SKM-1 treated with dmso at 0.1 percent for 144 hours (cell line): Measurements from ENCODE around the gene TSC22D2.

Source experiments
- DNase-seq: peaks from one replicate; lab custom pipeline; 2025; ENCODE audit not compliant: unreplicated experiment; lab: John Stamatoyannopoulos, UW

The TSC22D2 gene

DNA sequence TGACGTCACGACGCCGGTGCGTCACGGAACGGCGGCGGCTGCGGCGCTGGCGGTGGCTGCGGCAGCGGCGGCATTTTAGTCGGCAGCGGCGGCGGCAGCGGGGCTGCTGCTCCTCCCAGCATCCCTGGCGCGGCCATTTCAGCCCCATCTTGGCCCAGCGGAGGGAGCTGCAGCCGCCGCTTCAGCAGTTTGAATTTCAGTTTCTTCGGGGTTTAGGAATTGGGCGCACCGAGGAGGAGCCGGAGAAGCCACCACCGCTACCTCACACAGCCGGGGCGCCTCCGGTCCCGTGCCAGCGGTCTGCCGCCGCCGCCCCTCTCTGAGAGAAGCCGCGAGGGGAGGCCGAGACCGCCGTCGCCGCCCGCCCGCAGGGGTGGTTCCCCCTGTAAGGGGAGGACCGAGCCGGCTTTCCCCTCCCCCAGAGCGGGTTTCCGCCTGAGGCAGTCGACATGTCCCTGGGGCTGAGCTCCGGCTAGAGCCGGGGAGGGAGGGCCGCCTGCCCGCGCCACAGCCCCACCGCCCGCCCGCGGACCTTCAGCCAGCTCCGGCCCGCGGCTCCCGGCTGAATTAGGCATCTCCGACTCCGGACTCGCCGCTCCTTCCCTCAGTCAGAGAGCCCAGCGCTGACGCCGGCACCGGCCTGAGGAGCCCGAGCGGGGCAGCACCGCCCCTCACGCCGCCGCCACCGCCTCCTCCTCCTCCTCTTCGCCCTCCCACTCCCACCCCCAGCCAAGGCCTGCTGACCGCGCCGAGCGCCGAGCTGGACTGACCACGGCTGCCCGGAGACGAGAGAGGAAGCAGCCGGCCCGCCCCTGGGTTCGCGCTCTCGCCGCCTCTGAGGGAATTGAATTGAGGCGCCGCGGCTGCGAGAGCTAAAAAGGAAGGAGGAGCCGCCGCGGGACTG, at the start of gene TSC22D2:
TSS of gene TSC22D2 (plus strand) at position 78 of the 904 bp plus-strand sequence. CDS start 1,053 bp downstream, outside the sequence.
- peak; percentile 85 for DNase-seq

DNA sequence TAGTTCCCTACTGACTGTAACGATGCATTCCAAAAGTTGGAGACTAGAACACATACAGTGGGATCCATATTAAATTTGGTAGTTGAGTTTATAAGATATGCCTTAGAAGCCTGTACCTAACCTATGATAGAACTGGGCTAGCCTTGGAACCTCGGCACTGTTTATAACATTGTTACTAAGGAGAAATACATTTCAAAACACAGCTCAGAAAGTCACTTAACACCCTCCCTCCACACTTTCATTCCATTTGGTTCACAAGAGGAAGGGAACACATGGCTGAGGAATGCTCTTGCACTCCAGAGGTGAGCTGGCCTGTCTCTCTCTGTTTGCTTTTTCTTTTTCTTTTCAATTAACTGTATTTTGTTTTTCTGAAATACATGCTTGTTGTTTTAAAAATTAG, 48.7 kb upstream of the TSC22D2 start:
- no peak for DNase-seq

DNA sequence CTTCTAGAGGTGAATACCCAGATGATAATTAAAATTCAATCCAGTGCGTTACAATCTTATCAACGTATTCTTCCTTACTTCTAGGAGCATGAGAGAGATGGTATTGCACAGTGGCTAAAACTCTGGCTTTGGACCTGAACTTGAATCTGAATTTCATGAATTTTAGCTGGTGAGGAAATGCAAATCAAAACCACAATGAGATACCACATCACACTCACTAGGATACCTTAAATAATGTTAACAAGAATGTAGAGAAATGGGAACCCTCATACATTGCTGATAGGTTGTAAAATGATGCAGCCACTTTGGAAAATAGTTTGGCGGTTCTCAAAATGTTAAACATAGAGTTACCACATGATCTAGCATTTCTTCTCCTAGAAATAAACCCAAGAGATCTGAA, 47.1 kb upstream of the TSC22D2 start:
- no peak for DNase-seq

DNA sequence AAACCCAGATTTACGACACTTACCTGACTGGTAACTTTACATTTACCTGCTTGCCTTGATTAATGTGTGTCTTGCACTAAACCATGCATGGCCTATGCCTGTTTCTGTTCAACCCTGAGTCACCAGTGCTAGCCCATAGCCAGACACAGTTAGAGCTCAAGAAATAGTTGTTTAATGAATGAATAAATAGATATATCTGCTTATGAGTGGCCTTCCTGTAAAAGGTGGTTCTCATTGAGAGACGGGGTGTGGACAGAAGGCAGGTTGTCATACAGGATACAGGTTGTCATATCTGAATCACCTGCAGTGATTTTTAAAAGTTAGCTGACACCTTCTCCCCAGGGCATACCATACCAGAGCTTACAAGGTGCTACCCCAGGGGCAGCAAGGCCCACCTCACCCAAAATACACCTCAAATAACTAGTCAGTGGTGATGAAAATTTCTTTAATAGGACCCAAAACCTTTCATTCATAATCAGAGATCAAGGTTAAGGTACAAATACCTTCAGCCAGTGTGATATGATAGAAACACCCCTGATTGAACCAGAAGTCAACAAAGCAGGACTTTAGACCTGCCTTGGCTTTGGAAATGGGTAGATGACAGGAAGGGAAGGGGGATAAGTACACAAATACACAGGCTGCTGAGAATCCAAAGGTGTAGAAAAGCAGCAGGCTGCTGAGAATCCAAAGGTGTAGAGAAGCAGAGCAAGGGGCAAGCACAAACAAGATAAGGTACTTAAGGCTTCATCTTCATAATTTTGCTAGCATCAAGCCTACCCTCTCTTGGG, 45.4 kb upstream of the TSC22D2 start:
- DNase-seq = no peak

DNA sequence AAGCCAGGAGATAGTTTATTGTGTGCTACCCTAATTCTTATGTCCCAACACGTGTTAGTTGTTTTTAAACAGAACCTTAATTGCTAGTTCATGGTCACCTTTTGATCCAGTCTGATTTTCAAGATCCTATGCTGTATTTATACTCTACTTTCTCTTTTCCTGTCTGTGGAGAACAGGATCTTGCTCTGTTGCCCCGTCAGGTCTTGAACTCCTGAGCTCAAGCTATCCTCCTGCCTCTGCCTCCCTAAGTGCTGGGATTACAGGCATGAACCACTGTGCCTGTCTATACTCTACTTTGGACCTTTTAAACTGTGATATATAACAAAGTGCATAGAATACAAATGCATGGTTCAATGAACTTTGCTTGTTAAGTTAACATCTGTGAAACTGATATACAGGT, 44.7 kb upstream of the TSC22D2 start:
- DNase-seq = no peak

DNA sequence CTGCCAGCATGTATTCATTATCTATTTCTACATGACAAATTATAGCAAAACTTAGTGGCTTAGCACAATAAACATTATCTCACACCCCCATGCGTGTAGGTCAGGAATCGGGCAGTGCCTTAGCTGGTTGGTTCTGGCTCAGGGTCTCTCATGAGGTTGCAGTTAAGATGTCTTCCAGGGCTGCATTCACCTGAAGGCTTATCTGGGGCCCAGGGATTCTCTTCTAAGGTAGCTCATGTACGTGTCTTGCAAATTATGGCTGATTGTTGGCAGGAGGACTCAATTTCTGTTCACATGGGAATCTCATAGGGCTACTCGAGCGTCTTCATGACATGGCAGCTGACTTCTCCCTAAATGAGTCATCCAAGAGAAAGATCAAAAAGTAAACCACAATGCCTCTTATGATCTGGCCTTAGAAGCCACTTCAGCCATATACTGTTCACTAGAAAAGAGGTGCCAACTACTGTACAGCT, 42.9 kb upstream of the TSC22D2 start:
- DNase-seq = no peak

DNA sequence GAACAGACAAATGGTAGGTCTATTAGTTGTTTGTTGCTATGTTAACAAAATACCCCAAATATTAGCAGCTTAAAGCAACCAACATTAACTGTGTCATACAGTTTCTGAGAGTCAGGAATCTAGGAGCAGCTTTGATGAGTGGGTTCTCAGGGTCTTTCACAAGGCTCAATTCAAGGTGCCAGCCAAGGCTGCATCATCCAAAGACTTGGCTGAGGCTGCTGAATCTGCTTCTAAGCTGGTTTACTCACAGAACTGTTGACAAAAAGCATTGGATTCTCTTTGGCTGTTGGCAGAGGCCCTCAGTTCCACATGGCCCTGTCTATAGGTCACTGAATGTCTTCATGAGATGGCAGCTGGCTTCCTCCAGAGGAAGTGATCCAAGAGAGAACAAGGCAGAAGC, 40.3 kb upstream of the TSC22D2 start:
- no peak for DNase-seq

DNA sequence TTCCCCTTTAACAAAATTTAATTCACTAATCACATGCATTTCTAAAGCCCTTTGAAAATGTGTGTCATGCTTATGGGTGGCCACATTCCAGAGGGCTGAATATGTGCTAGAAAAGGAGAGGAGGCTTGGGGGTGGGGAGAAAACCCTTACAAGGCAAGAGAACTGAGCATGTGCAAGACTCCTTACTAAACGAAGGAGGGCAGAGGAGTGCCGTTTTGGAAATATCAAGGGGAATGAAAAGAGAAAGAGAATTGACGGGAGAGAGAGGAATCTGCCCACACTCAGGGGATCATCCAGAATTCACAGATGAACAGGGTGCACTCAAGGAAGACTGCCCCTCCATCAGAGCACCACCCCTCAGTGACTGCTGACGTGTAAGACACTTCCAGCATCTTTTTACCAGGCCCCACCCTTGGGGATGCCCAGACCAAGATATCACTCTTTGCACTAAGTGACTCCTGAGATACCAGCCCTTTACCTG, 37.9 kb upstream of the TSC22D2 start:
- no peak for DNase-seq

DNA sequence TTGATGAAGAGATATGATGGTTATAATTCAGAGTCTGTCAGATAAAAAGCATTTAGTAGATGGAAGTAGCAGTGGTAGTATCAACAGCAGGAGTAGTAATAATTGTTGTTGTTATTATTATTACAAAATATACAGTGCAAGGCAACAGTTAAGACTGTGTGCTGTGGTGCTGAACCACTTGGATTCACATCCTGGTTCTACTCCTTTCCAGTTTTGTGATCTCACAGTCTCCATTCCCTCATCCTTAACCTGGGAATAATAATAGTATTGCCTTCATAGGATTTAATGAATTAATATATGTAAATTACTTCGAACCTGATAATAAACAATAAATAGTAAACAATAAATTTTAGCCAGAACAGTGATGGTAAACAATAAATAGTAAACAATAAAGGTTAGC, 37.1 kb upstream of the TSC22D2 start:
- DNase-seq = no peak

DNA sequence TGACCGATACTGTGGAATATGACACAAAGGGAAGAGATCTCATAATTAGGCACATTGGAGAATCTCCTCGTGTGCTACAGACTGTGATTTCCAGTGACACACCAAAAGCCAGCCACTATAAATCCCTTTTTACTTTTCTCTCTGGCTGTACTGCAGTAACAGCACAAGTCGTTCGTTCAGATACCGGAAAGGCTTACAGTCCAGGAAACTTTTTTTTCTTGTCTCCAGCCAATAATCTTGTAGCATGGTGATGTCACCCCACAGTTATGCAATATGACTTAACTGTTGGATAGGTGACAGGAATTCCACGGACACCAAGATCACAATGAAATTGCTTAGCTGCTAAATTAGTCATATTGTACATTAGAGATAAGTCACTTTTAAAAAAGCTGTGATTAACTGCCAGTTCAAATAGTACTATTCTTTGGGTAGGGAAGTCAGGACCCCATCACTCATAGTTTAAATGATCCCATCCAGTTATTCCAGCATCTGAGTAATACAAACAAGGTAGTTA, 36.3 kb upstream of the TSC22D2 start:
- no peak for DNase-seq

DNA sequence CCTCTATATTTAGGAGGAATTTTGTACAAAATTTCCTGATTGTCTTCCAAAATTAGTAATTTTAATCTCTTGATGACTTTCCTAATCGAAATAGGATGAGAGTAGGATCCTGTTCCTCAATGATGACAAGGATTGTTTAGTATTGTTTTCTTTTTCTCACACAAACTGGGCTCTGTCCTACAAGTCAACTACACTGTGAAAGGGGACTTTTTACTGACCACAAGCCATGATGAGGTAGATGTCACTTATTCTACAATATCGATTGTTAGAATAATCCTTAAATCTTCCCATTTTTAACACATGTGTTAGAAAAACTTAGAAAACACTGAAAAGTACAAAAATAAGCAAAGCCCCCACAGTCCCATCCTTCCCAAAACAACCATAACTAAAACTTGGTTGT, 35.8 kb upstream of the TSC22D2 start:
- DNase-seq = no peak

DNA sequence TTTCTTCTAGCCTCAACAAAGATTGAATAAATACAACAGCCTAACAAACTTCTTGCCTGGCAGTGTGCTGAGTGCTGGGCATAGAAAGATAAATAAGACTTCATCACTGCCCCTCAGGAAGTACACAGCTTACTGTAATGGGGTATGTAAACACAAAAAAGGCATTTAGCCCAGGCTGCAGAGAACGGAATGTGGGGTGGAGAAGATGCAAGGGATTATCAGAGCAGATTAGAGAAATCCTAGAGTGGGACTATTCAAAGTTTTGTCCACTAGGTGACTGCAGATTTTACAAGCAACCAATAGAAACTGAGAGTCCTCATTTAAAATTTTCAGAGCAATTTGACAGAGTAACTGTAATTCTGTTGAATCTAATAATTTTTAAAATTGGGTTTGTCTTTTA, 35.4 kb upstream of the TSC22D2 start:
- no peak for DNase-seq

DNA sequence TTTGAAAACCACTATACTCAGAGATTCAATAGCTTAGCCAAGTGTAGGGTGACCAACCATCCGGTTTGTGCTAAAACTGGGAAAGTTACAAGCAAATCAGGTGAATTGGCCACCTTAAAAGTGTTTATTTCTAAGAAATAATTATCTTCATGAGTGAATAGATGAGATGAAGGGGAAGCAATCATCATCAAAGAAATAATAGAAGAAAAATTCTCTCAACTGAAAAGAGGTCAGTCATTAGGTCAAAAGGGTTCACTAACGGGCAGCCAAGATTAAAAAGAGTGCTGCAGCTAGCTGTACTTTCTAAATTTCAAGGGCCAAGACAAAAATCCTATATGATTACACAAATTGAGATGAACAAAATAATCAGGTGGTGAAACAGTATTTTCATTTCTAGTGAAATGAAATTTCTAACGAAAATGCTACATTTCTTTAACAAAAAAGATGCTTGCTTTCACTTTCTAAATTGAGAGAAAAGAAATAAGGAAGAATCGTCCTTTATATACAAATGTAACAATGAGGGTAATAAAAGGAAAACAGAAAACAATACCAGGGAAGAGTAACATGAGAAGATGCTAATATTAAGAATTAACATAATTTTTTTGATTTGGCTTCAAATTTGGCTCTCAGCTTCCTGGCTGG, 34.7 kb upstream of the TSC22D2 start:
- DNase-seq = no peak

DNA sequence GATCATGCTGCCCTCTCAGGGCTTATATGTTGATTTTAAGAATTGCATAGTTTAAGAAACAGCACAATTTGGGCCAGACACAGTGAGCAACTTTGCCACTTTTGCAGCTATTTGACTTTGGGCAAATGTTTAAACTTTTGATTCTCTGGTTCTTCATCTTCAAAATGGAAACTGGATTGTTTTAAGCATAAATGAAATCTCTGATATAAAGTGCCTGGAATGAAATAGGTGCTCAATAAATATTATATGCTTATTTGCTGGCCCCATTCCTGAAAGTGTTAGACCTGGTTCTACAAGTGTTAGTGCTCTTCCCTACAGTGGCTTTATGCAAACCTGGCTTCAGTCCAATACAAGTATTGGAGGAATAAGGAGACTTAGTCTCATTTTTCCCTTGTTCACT, 33.1 kb upstream of the TSC22D2 start:
- no peak for DNase-seq

DNA sequence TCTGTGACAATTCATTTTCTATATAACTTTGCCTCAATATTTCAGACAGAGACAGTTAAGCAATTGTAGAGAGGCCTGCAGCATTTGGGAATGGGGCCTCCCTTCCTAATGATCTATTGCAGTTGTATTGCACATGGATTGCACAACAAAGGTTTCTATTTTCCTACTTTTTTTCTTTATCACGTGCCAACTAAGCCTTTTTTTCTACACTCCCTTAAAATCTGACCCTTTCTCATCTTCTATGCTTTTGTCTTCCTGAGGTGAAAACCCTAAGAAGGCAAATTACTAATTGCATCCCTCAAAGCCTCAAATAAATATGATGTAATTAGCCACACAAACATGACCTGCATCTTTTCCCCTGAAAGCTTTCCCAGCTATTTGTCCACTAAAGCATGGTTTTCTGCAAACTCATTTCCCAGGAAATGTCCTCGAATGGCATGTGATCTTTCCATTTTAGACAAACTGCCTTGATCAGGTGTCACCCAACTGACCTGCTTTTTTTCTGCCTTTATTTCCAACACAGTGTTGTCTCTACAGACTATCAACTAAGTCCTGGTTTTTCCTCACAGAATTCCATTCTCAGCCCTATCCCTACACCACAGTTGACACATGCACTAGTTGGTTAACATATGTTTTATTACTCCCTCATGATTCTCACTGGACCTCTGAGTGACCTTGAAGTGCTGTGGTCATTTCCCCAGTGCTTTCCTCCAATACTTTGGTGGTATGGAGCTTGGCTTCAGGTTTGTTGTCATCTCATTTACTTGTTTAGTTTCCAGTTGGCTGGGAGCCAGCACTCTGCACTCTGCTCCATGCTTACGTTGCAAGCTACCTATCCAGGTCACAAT, 31.9 kb upstream of the TSC22D2 start:
- DNase-seq = no peak

DNA sequence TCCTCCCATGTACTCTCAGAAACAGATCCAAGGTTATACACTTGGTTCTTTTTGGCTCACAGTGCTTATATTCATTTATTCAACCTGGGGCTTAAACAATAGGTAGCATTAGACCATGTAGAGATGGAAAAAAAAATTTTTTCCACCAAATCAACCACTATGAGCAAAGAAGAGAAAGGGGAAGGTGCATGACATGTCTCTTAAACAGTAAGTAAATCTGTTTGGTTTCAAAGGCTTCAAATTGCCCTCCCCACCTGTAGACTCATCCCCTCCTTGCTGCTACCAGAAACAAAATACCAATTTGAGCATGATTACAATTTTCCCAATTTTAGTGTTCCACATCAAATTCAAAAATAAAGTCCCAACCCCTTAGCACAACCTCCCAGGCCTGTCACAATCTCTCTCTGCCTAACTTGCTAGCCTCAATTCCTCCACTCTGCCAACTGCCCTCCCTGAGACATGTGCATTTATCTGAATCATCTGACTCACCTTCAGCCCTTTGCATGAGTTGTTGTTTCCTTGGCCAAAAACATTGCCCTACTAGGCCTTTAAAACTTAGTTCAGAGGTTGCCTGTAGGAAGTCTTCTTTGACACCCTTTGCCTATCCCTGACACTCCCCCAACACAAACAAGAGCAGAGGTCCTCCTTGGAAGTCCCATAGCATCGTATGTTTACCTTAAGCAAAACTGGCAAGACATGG, 30.3 kb upstream of the TSC22D2 start:
- no peak for DNase-seq

DNA sequence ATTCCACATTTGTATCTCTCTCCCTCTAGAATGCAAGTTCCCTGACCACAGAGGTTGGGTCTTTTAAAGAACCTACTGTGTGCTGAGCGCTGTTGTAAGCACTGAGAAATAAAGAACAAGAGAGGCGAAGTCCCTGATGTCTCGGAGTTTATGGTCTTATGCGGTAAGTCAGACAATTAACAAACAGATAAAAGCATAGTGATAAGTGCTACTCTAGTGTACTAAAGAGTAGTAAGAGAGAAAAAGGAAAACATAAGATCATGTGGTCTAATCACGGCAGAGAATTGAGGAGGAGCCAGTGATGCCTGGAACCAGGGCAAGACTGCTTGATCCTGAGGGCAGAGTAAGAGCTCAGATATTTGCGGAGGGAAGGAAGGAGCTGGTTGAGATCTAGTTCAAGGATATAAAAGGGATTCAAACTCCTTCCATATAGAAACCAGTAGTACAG, 29.8 kb upstream of the TSC22D2 start:
- no peak for DNase-seq

DNA sequence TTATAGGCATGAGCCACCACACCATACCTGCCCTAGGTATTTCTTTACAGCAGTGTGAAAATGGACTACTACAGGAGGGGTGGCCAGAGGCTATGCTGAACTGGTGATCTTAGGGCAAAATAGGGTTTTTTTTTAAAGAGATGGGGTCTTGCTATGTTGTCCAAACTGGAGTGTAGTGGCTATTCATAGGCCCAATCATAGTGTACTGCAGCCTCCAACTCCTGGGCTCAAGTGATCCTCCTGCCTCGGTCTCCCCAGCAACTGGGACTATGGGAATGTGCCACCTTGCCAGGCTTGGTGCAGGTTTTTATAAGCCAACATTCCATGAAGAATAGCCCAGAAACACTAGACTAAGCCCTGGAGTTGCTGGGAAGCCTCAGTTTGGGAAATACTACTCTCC, 28.6 kb upstream of the TSC22D2 start:
- DNase-seq = no peak
